GM18520 (cell line): ENCODE measurements around the gene CHRFAM7A.
"Not testable (repeated sequence)": the region's sequence is repeated elsewhere in the genome, so short reads cannot be mapped to it uniquely, and the experiment has no call there.

Source experiments
- ATAC-seq: cut with Tn5 transposase; IDR thresholded peaks from one replicate; pipeline ENCODE4 v1.9.1; 2021; ENCODE audit not compliant: unreplicated experiment

CHRFAM7A gene

DNA sequence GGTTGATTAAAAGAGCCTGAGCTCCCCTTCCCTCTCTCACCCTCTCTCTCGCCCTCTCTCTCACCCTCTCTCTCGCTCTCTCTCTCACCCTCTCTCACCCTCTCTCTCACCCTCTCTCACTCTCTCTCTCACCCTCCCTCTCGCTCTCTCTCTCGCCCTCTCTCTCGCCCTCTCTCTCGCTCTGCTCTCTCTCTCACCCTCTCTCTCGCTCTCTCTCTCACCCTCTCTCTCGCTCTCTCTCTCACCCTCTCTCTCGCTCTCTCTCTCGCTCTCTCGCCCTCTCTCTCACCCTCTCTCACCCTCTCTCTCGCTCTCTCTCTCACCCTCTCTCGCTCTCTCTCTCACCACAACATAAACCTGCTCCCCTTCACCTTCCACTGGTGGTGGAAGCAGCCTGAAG is 67.2 kb downstream of the CHRFAM7A start:
- ATAC-seq: not testable (repeated sequence)

DNA sequence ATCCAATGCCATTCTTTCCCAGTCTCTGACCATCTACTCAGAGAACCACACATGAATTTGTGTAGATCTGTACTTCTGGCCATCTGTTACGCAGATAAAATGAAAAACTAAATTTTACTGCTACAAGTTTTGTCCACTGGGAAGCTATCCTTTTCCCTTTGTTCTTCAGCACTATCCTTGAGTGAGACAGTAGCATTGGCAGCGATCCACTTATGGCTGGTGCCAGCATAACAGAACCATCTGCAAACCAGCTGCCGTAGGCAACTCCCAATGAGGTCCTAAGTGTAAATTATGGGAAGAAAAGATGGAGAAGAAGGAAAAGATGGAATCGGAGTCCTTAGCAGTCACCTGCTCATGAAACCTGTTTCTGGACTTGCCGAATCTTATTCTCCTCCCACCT is 72.3 kb downstream of the CHRFAM7A start:
- ATAC-seq: not testable (repeated sequence)

DNA sequence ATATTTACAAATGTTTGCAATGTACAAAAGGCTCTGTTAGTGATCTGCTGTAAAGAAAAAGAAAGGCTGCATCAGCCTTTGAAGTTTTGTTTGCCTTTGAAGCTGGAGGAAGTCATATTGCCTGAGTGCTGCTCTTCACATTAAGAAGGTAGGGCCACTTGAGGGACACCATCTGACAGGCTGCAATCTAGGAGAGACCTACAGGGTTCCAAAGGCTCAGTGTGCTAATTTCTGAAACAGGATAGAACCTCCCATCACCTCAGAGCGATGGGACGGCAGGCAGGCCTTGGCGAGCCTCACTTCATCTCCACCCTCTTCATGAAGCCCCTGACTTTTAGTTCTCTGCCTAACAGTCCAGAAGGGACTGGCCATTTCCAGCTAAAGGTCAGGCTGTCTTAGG is 77.6 kb downstream of the CHRFAM7A start:
- not testable (repeated sequence) for ATAC-seq

DNA sequence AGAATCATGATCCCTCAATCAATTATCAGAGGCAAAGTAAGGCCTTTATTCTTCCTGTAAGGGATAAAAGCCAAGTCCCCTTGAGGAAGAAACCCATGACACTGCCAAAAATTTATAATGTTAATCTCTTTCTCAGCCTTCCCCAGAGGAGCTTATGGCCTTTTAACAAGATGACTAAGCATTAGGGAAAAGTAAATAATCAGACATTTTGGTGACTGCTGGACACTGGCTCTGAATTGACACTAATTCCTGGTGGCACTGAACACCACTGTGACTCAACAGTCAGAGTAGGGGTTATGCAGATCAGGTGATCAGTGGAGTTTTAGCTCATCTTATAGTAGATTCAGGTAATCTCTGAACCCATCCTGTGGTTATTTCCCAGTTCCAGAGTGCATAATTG is 82.8 kb downstream of the CHRFAM7A start:
- ATAC-seq: not testable (repeated sequence)
